IMR-90 (cell line): ENCODE data around the gene KCNQ5. TPM values are rescaled to one million over a fixed set of nuclear protein-coding genes. Genes with fewer than 3 reads are reported as not detected.

Source experiments
- ATAC-seq: fragments of 200-7000 bp; cut with Tn5 transposase; 2 replicates; pipeline ENCODE4 v1.9.1; 2020; ENCODE audit warnings: low read depth, mild to moderate bottlenecking, moderate library complexity
- BruUV-seq: library from RNA; stranded (reverse); fragments of 400-500 nt; replicated peaks from 2 replicates; lab custom pipeline; 2021; lab: Mats Ljungman, UMichigan
- CTCF ChIA-PET: fragments of 300-600 bp; formaldehyde crosslinking; extraction: SDS; loops from one replicate; lab custom pipeline; 2021; ENCODE audit warnings: antibody characterized with exemption; lab: Yijun Ruan, JAX
- POLR2A ChIA-PET: fragments of 300-600 bp; sonication (Branson Sonifier 250); formaldehyde crosslinking; loops from one replicate; lab custom pipeline; 2022; ENCODE audit warnings: antibody characterized with exemption; ENCODE audit not compliant: unreplicated experiment; lab: Charles Lee
- DNase-seq: peaks from one replicate; pipeline ENCODE4 v3.0.0; 2013
- H2AFZ ChIP-seq: replicated peaks from 2 replicates; pipeline ENCODE3; 2013; ENCODE audit warnings: low read length, mild to moderate bottlenecking; ENCODE audit not compliant: poor library complexity
- H2AK5ac ChIP-seq: 2 replicates; pipeline ENCODE4 v1.6.1; 2013; ENCODE audit warnings: low read depth, low read length, inconsistent platforms
- H2AK9ac ChIP-seq: replicated peaks from 2 replicates; pipeline ENCODE3; 2013; ENCODE audit warnings: mild to moderate bottlenecking, low read depth, low read length, moderate library complexity; ENCODE audit not compliant: poor library complexity
- H2BK120ac ChIP-seq: 2 replicates; pipeline ENCODE4 v1.6.1; 2013; ENCODE audit warnings: low read depth, low read length, inconsistent platforms
- H2BK15ac ChIP-seq: 3 replicates; pipeline ENCODE4 v1.6.1; 2013; ENCODE audit warnings: low read depth, low read length, inconsistent platforms
- H2BK20ac ChIP-seq: 2 replicates; pipeline ENCODE4 v1.6.1; 2013; ENCODE audit warnings: low read depth, mild to moderate bottlenecking, inconsistent platforms, low read length, moderate library complexity
- H2BK5ac ChIP-seq: 2 replicates; pipeline ENCODE4 v1.6.1; 2013; ENCODE audit warnings: mild to moderate bottlenecking, low read depth, low read length, inconsistent platforms; ENCODE audit not compliant: poor library complexity, severe bottlenecking
- H3K14ac ChIP-seq: replicated peaks from 2 replicates; pipeline ENCODE4 v1.6.1; 2013; ENCODE audit warnings: low read depth, low read length, inconsistent platforms
- H3K18ac ChIP-seq: 2 replicates; pipeline ENCODE4 v1.6.1; 2013; ENCODE audit warnings: low read depth, low read length, control low read depth
- H3K23ac ChIP-seq: 2 replicates; pipeline ENCODE4 v1.6.1; 2013; ENCODE audit warnings: low read depth, low read length, inconsistent platforms
- H3K27ac ChIP-seq: 2 replicates; pipeline ENCODE4 v1.5.1; 2013; ENCODE audit warnings: mild to moderate bottlenecking, control low read depth, low read length; ENCODE audit not compliant: insufficient read depth
- H3K27me3 ChIP-seq: 2 replicates; pipeline ENCODE4 v1.6.1; 2013; ENCODE audit warnings: low read length; ENCODE audit not compliant: control insufficient read depth, insufficient read depth
- H3K36me3 ChIP-seq: 2 replicates; pipeline ENCODE4 v1.6.1; 2013; ENCODE audit warnings: low read length, mixed read lengths; ENCODE audit not compliant: control insufficient read depth, insufficient read depth
- H3K4ac ChIP-seq: 2 replicates; pipeline ENCODE4 v1.6.1; 2013; ENCODE audit warnings: low read depth, low read length, inconsistent platforms
- H3K4me1 ChIP-seq: 2 replicates; pipeline ENCODE4 v1.6.1; 2013; ENCODE audit warnings: low read length, mixed read lengths; ENCODE audit not compliant: control insufficient read depth, insufficient read depth
- H3K4me2 ChIP-seq: 2 replicates; pipeline ENCODE4 v1.6.1; 2013; ENCODE audit warnings: low read depth, mild to moderate bottlenecking, control low read depth, low read length, moderate library complexity
- H3K4me3 ChIP-seq: 2 replicates; pipeline ENCODE4 v1.5.1; 2013; ENCODE audit warnings: low read depth, mild to moderate bottlenecking, control low read depth, low read length, moderate library complexity; ENCODE audit not compliant: insufficient read depth
- H3K56ac ChIP-seq: 2 replicates; pipeline ENCODE4 v1.6.1; 2013; ENCODE audit warnings: low read length, inconsistent platforms; ENCODE audit not compliant: insufficient read depth; ENCODE audit errors: extremely low read depth
- H3K79me1 ChIP-seq, 2 experiments: 2 replicates each; pipeline ENCODE4 v1.6.1; 2013; ENCODE audit warnings: low read length in 2 of 2, inconsistent platforms in 1 of 2, low read depth in 1 of 2
- H3K9ac ChIP-seq: 2 replicates; pipeline ENCODE4 v1.6.1; 2013; ENCODE audit warnings: low read depth, low read length, control low read depth
- H3K9me1 ChIP-seq: 2 replicates; pipeline ENCODE4 v1.6.1; 2013; ENCODE audit warnings: low read length, inconsistent platforms; ENCODE audit not compliant: insufficient read depth
- H3K9me3 ChIP-seq: 2 replicates; pipeline ENCODE4 v1.6.1; 2013; ENCODE audit warnings: low read length; ENCODE audit not compliant: control insufficient read depth, insufficient read depth
- H4K20me1 ChIP-seq: 2 replicates; pipeline ENCODE4 v1.6.1; 2013; ENCODE audit warnings: low read length, inconsistent platforms; ENCODE audit not compliant: insufficient read depth
- H4K5ac ChIP-seq: 2 replicates; pipeline ENCODE4 v1.6.1; 2013; ENCODE audit warnings: mild to moderate bottlenecking, low read depth, low read length, control low read depth
- H4K8ac ChIP-seq, 2 experiments: 2 replicates each; pipeline ENCODE4 v1.6.1; 2013; ENCODE audit warnings: low read depth in 2 of 2, low read length in 2 of 2, control low read depth in 1 of 2, inconsistent platforms in 1 of 2
- H4K91ac ChIP-seq: 2 replicates; pipeline ENCODE4 v1.6.1; 2013; ENCODE audit warnings: low read depth, low read length, inconsistent platforms; ENCODE audit not compliant: insufficient read depth
- CEBPB ChIP-seq: IDR thresholded peaks from 2 replicates; pipeline ENCODE4 v1.6.1; 2012; ENCODE audit warnings: low read depth, low read length, improper control_type of control experiment
- CTCF ChIP-seq: conservative IDR thresholded peaks from 2 replicates; pipeline ENCODE4 v1.5.1; 2012; ENCODE audit warnings: mild to moderate bottlenecking, low read depth, low read length, improper control_type of control experiment
- MXI1 ChIP-seq: IDR thresholded peaks from 2 replicates; pipeline ENCODE4 v1.6.1; 2012; ENCODE audit warnings: low read depth, mild to moderate bottlenecking, low read length, moderate library complexity, borderline replicate concordance
- NFE2L2 ChIP-seq: fragments of 150-350 bp; IDR thresholded peaks from 2 replicates; pipeline ENCODE4 v1.6.1; 2016; ENCODE audit warnings: low read depth, mild to moderate bottlenecking, low read length
- POLR2A ChIP-seq: IDR thresholded peaks from 2 replicates; pipeline ENCODE4 v1.6.1; 2012; ENCODE audit warnings: mild to moderate bottlenecking, low read depth, low read length
- RAD21 ChIP-seq: IDR thresholded peaks from 2 replicates; pipeline ENCODE4 v1.6.1; 2012; ENCODE audit warnings: low read length, improper control_type of control experiment
- RFX5 ChIP-seq: IDR thresholded peaks from 2 replicates; pipeline ENCODE4 v1.8.0; 2012; ENCODE audit warnings: low read depth, mild to moderate bottlenecking, low read length, moderate library complexity
- WGBS, 2 experiments: methylation state at CpG; one replicate each; pipeline versions ENCODE4 v1.1.5 to v1.1.7; 2013; ENCODE audit warnings: missing lambda C conversion rate in 2 of 2; ENCODE audit not compliant: insufficient read length in 1 of 2; ENCODE audit errors: extremely low coverage in 2 of 2; 5-methylcytosine and 5-hydroxymethylcytosine counted together
- dilution Hi-C: fragments of 300-500 bp; cut with HindIII; formaldehyde crosslinking; loops from one replicate; pipeline ENCODE4 v1.14.3; 2018; ENCODE audit warnings: low sequenced_read_pairs; ENCODE audit not compliant: unreplicated experiment
- in situ Hi-C: fragments of 300-500 bp; cut with MboI; formaldehyde crosslinking; loops from 3 replicates; pipeline ENCODE4 v1.14.3; 2019; ENCODE audit warnings: low sequenced_read_pairs, inconsistent platforms, mixed read lengths
- intact Hi-C: fragments of 100-400 bp; cut with micrococcal nuclease; formaldehyde crosslinking; loops from 2 replicates; pipeline ENCODE4 v1.10.0; 2022
- polyA plus RNA-seq, 3 experiments: library from polyadenylated mRNA; depleted of rRNA; stranded (reverse); fragments of >200 nt; gene quantifications; 2 replicates each; pipeline ENCODE4 v1.2.3, GENCODE V29; 2012; ENCODE audit warnings: low replicate concordance in 1 of 3
- total RNA-seq: library from RNA; depleted of rRNA; stranded (reverse); fragments of >200 nt; gene quantifications from 2 replicates; pipeline ENCODE4 v1.2.3, GENCODE V29; 2012

The KCNQ5 gene
- total and polyA plus RNA-seq, 2 of the 4 experiments (the other 2 are of a cell fraction): 0.75 to 1.3 TPM

- Histone ChIP-seq H3K36me3 (no peaks in the 10 kb centered on the region), H3K9me3 (no peaks in the 10 kb centered on the region), H2BK120ac (no peak overlapping the region), H4K91ac (no peak overlapping the region), H3K4me2 (peak overlapping the region; percentile 21; the same call in 1 of the 2 replicates), H3K23ac (no peak overlapping the region), H3K27me3 (no peaks in the 10 kb centered on the region), H3K27ac (no peak overlapping the region), H2AK5ac (no peak overlapping the region), H4K20me1 (peaks cover 3% of the 10 kb centered on the region; the same call in 1 of the 2 replicates), H4K5ac (no peak overlapping the region), H3K79me1 (no peaks in the 10 kb centered on the region), H3K56ac (no peak overlapping the region), H2BK15ac (no peak overlapping the region), H2BK20ac (no peak overlapping the region), H4K8ac (no peak overlapping the region), H3K9ac (no peak overlapping the region), H3K4me1 (peaks cover 2% of the 10 kb centered on the region; the same call in 1 of the 2 replicates), H2BK5ac (no peak overlapping the region), H3K4ac (no peak overlapping the region), H3K9me1 (peaks cover 3% of the 10 kb centered on the region; the same call in 1 of the 2 replicates), H2AK9ac (no peak overlapping the region), H3K4me3 (no peak overlapping the region), H3K18ac (no peak overlapping the region), H2AFZ (no peak overlapping the region), H3K14ac (no peak overlapping the region)
- no peak for TF ChIP-seq POLR2A
- TF ChIP-seq MXI1: no peak
- no peak for TF ChIP-seq RFX5
- peak; percentile 40; the same call in 1 of the 2 replicates for TF ChIP-seq CEBPB
- TF ChIP-seq RAD21: peak; percentile 24; the same call in 1 of the 2 replicates
- peak; percentile 42 for TF ChIP-seq CTCF
- no peak for TF ChIP-seq NFE2L2
- ChIA-PET POLR2A (no interaction called here), CTCF (no interaction called here)
- peak; percentile 60 for DNase-seq
- 20% methylated on average over 2 of the region's 4 CpGs; no CpG with 5 or more reads in 1 of the 2 experiments for WGBS, 2 experiments
- no TSS peak for BruUV-seq
- in situ Hi-C loops: no loop called here
- intact Hi-C loops: loop anchor here (10.0 kb wide), 1 partner anchor 337 kb away; no protein-coding TSS in a partner anchor
- dilution Hi-C loops: no loop called here
- peak; percentile 85 for ATAC-seq
Observed at GRCh38 chr6:73121421-73121993, 499.6 kb downstream of the KCNQ5 start.
